GM12878 (cell line): Measurements from ENCODE around the gene EVA1A.

Experiments used
- CHD4 ChIP-seq: fragments of 200-600 bp; sonication (generic); IDR thresholded peaks from 2 replicates; pipeline ENCODE4 v1.6.1; 2016; ENCODE audit warnings: mild to moderate bottlenecking
- JUNB ChIP-seq: IDR thresholded peaks from 2 replicates; pipeline ENCODE4 v1.6.1; 2016; ENCODE audit warnings: antibody characterized with exemption, mild to moderate bottlenecking
- PBX3 ChIP-seq: IDR thresholded peaks from 2 replicates; pipeline ENCODE4 v1.6.1; 2011; ENCODE audit warnings: mild to moderate bottlenecking, low read depth, low read length, moderate library complexity; ENCODE audit not compliant: insufficient replicate concordance
- POLR2A ChIP-seq: IDR thresholded peaks from 2 replicates; pipeline ENCODE4 v1.6.1; 2011; ENCODE audit warnings: low read depth, mild to moderate bottlenecking, low read length
- RFX5 ChIP-seq: IDR thresholded peaks from 2 replicates; pipeline ENCODE4 v1.6.1; 2011; ENCODE audit warnings: low read depth, low read length, improper control_type of control experiment
- SREBF1 ChIP-seq: IDR thresholded peaks from 2 replicates; pipeline ENCODE4 v1.6.1; 2012; ENCODE audit warnings: mild to moderate bottlenecking, low read length
- SRF ChIP-seq, 2 experiments: IDR thresholded peaks; 2 replicates each; pipeline ENCODE4 v1.6.1; 2011; ENCODE audit warnings: low read depth in 2 of 2, low read length in 2 of 2, mild to moderate bottlenecking in 1 of 2, moderate library complexity in 1 of 2
- TAF1 ChIP-seq: IDR thresholded peaks from 2 replicates; pipeline ENCODE4 v1.6.1; 2011; ENCODE audit warnings: mild to moderate bottlenecking, low read depth, low read length, borderline replicate concordance
- ZSCAN29 ChIP-seq: fragments of 450-650 bp; IDR thresholded peaks from 2 replicates; pipeline ENCODE4 v1.6.1; 2017; ENCODE audit warnings: mild to moderate bottlenecking, moderate library complexity
- TF ChIP-seq, protein P1 (sequence below), 3 experiments: IDR thresholded peaks in 2 of 3; conservative IDR thresholded peaks in 1 of 3; 2 replicates each; pipeline ENCODE4 v1.5.1; 2011; ENCODE audit warnings: low read depth in 3 of 3, low read length in 3 of 3, mild to moderate bottlenecking in 3 of 3, control low read depth in 2 of 3, moderate library complexity in 2 of 3, inconsistent platforms in 1 of 3, mixed read lengths in 1 of 3; ENCODE audit not compliant: control insufficient read depth in 2 of 3, insufficient read depth in 1 of 3; ENCODE audit errors: extremely low read depth in 1 of 3
- TF ChIP-seq, protein P2 (sequence below): IDR thresholded peaks from 2 replicates; pipeline ENCODE4 v1.6.1; 2012; ENCODE audit warnings: low read depth, low read length, improper control_type of control experiment
- TF ChIP-seq, protein P3 (sequence below): IDR thresholded peaks from 2 replicates; pipeline ENCODE4 v1.6.1; 2011; ENCODE audit warnings: low read depth, mild to moderate bottlenecking, low read length, moderate library complexity, borderline replicate concordance; ENCODE audit errors: extremely low read depth

GRCh38 chr2:75513616-75514170 lies 47.0 kb downstream of the EVA1A start:
- TF ChIP-seq CHD4 (no peak), PBX3 (no peak), ZSCAN29 (no peak), JUNB (no peak), TAF1 (no peak), RFX5 (no peak), SRF (IDR thresholded peaks at IDR 0.05; ENCODE audit: low read depth in 2 of 2, low read length in 2 of 2) (no peak), SREBF1 (no peak), POLR2A (no peak)
- TF ChIP-seq, protein P1, sequence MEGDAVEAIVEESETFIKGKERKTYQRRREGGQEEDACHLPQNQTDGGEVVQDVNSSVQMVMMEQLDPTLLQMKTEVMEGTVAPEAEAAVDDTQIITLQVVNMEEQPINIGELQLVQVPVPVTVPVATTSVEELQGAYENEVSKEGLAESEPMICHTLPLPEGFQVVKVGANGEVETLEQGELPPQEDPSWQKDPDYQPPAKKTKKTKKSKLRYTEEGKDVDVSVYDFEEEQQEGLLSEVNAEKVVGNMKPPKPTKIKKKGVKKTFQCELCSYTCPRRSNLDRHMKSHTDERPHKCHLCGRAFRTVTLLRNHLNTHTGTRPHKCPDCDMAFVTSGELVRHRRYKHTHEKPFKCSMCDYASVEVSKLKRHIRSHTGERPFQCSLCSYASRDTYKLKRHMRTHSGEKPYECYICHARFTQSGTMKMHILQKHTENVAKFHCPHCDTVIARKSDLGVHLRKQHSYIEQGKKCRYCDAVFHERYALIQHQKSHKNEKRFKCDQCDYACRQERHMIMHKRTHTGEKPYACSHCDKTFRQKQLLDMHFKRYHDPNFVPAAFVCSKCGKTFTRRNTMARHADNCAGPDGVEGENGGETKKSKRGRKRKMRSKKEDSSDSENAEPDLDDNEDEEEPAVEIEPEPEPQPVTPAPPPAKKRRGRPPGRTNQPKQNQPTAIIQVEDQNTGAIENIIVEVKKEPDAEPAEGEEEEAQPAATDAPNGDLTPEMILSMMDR (IDR thresholded peaks at IDR 0.05 in 2 of 3, conservative IDR thresholded peaks at IDR 0.05 in 1 of 3; ENCODE audit: control insufficient read depth in 2 of 3, extremely low read depth in 1 of 3, insufficient read depth in 1 of 3, low read depth in 3 of 3, low read length in 3 of 3) = no peak
- TF ChIP-seq, protein P2, sequence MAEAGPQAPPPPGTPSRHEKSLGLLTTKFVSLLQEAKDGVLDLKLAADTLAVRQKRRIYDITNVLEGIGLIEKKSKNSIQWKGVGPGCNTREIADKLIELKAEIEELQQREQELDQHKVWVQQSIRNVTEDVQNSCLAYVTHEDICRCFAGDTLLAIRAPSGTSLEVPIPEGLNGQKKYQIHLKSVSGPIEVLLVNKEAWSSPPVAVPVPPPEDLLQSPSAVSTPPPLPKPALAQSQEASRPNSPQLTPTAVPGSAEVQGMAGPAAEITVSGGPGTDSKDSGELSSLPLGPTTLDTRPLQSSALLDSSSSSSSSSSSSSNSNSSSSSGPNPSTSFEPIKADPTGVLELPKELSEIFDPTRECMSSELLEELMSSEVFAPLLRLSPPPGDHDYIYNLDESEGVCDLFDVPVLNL = no peak
- TF ChIP-seq, protein P3, sequence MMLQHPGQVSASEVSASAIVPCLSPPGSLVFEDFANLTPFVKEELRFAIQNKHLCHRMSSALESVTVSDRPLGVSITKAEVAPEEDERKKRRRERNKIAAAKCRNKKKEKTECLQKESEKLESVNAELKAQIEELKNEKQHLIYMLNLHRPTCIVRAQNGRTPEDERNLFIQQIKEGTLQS = no peak
